HepG2 (cell line): ENCODE data around the gene TMEM253. TPM values are rescaled to one million over a fixed set of nuclear protein-coding genes. Genes with fewer than 3 reads are reported as not detected.

ENCODE experiments used
- ATAC-seq: fragments of 200-7000 bp; cut with Tn5 transposase; 3 replicates; pipeline ENCODE4 v1.9.1; 2020; ENCODE audit warnings: mild to moderate bottlenecking, moderate library complexity
- BruUV-seq: library from RNA; stranded (reverse); fragments of 400-500 nt; replicated peaks from 2 replicates; lab custom pipeline; 2021; lab: Mats Ljungman, UMichigan
- CTCF ChIA-PET: fragments of 300-600 bp; formaldehyde crosslinking; extraction: SDS; loops from one replicate; lab custom pipeline; 2021; ENCODE audit warnings: low total read pairs, inconsistent platforms, low intra/inter-chr PET ratio; lab: Yijun Ruan, JAX
- POLR2A ChIA-PET: fragments of 350-600 bp; sonication (Branson Sonifier 250); formaldehyde crosslinking; loops from one replicate; lab custom pipeline; 2020; ENCODE audit warnings: antibody characterized with exemption, inconsistent platforms; lab: Yijun Ruan, JAX
- DNase-seq: peaks from one replicate; pipeline ENCODE4 v3.0.0-alpha.2; 2015; ENCODE audit warnings: low spot score
- FAIRE-seq: peaks from 3 replicates; lab custom pipeline; 2011; peaks lifted over from hg19 to GRCh38; lab: Jason Lieb, UNC
- H2AFZ ChIP-seq: one replicate; pipeline ENCODE4 v1.6.1; 2011; ENCODE audit warnings: low read length, inconsistent platforms
- H3K27ac ChIP-seq: fragments of 300-600 bp; 3 replicates; pipeline ENCODE4 v1.8.0; 2011; ENCODE audit warnings: mixed run types, mild to moderate bottlenecking, mixed read lengths, low read length, inconsistent platforms; ENCODE audit not compliant: insufficient read depth; ENCODE audit errors: extremely low read length
- H3K27me3 ChIP-seq, 2 experiments: fragments of 200-600 bp in 1 of 2; 2 replicates in 1 of 2; 3 replicates in 1 of 2; pipeline versions ENCODE4 v1.6.0 to v1.8.0; 2011; ENCODE audit warnings: low read length in 2 of 2, mild to moderate bottlenecking in 2 of 2, moderate library complexity in 2 of 2, inconsistent platforms in 1 of 2; ENCODE audit not compliant: insufficient read depth in 2 of 2, control insufficient read depth in 1 of 2
- H3K36me3 ChIP-seq, 2 experiments: fragments of 200-600 bp in 1 of 2; replicated peaks in 1 of 2; 2 replicates in 1 of 2; 3 replicates in 1 of 2; pipeline versions ENCODE4 v1.5.1 to v1.8.0; 2011; ENCODE audit warnings: low read length in 2 of 2, inconsistent platforms in 1 of 2; ENCODE audit not compliant: insufficient read depth in 2 of 2, control insufficient read depth in 1 of 2
- H3K4me1 ChIP-seq: 2 replicates; pipeline ENCODE4 v1.5.1; 2012; ENCODE audit warnings: low read length, inconsistent platforms; ENCODE audit not compliant: insufficient read depth
- H3K4me2 ChIP-seq: 2 replicates; pipeline ENCODE4 v1.6.0; 2011; ENCODE audit warnings: low read depth, low read length, inconsistent platforms
- H3K4me3 ChIP-seq, 3 experiments: fragments of 200-600 bp in 1 of 3; sonication (generic), shearing (Covaris generic) in 1 of 3; replicated peaks in 1 of 3; 2 replicates each; pipeline ENCODE4 v1.5.1; 2011 to 2016; ENCODE audit warnings: low read length in 3 of 3, inconsistent platforms in 2 of 3, low read depth in 2 of 3, mild to moderate bottlenecking in 2 of 3, control low read depth in 1 of 3, mixed read lengths in 1 of 3; ENCODE audit not compliant: insufficient read depth in 1 of 3
- H3K79me2 ChIP-seq: one replicate; pipeline ENCODE4 v1.6.1; 2011; ENCODE audit warnings: low read length, inconsistent platforms; ENCODE audit not compliant: insufficient read depth
- H3K9ac ChIP-seq: 2 replicates; pipeline ENCODE4 v1.6.0; 2011; ENCODE audit warnings: mild to moderate bottlenecking, low read depth, low read length, inconsistent platforms; ENCODE audit not compliant: insufficient read depth
- H3K9me3 ChIP-seq: 2 replicates; pipeline ENCODE4 v1.5.1; 2012; ENCODE audit warnings: mild to moderate bottlenecking, low read length
- H4K20me1 ChIP-seq: 2 replicates; pipeline ENCODE4 v1.6.0; 2011; ENCODE audit warnings: inconsistent platforms, mild to moderate bottlenecking, low read length, moderate library complexity; ENCODE audit not compliant: insufficient read depth
- AGO1 ChIP-seq: fragments of 200-400 bp; formaldehyde crosslinking; IDR thresholded peaks from 2 replicates; pipeline ENCODE4 v1.6.1; 2017; ENCODE audit warnings: mild to moderate bottlenecking, low read depth, low read length, moderate library complexity; ENCODE audit not compliant: poor library complexity, severe bottlenecking
- CAMTA2 ChIP-seq: sonication (generic); formaldehyde crosslinking; IDR thresholded peaks from 2 replicates; pipeline ENCODE4 v1.4.0; 2020; ENCODE audit warnings: mild to moderate bottlenecking, missing genetic modification reagents, borderline replicate concordance
- NONO ChIP-seq, 2 experiments: fragments of 450-650 bp in 1 of 2; sonication (generic) in 1 of 2; formaldehyde crosslinking in 1 of 2; IDR thresholded peaks in 1 of 2; conservative IDR thresholded peaks in 1 of 2; 2 replicates each; pipeline versions ENCODE4 v1.6.1 to v1.8.0; 2017 to 2022; ENCODE audit warnings: mild to moderate bottlenecking in 1 of 2, missing genetic modification reagents in 1 of 2, moderate library complexity in 1 of 2
- RBM22 ChIP-seq: fragments of 200-400 bp; formaldehyde crosslinking; optimal IDR thresholded peaks from 2 replicates; pipeline ENCODE3; 2017; ENCODE audit warnings: mild to moderate bottlenecking, low read length, moderate library complexity
- SMAD9 ChIP-seq: sonication (generic); formaldehyde crosslinking; IDR thresholded peaks from 2 replicates; pipeline ENCODE4 v1.5.1; 2020; ENCODE audit warnings: mild to moderate bottlenecking, missing genetic modification reagents
- SSRP1 ChIP-seq: IDR thresholded peaks from 2 replicates; pipeline ENCODE4 v1.6.1; 2016; ENCODE audit warnings: control low read depth
- ZC3H13 ChIP-seq: sonication (generic); formaldehyde crosslinking; IDR thresholded peaks from 2 replicates; pipeline ENCODE4 v1.8.1; 2023; ENCODE audit warnings: mild to moderate bottlenecking, missing genetic modification reagents, moderate library complexity
- ZFP82 ChIP-seq: sonication (generic); formaldehyde crosslinking; IDR thresholded peaks from 2 replicates; pipeline ENCODE4 v1.5.1; 2020; ENCODE audit warnings: mild to moderate bottlenecking, missing genetic modification reagents, borderline replicate concordance
- ZNF883 ChIP-seq: sonication (generic); formaldehyde crosslinking; IDR thresholded peaks from 2 replicates; pipeline ENCODE4 v1.5.1; 2020; ENCODE audit warnings: mild to moderate bottlenecking, missing genetic modification reagents; ENCODE audit errors: not compliant biosample characterization
- WGBS: methylation state at CpG from one replicate; pipeline ENCODE4 v1.1.6; 2017; ENCODE audit warnings: low lambda C conversion rate; 5-methylcytosine and 5-hydroxymethylcytosine counted together
- in situ Hi-C: cut with HindIII; loops from 2 replicates; pipeline ENCODE4 v1.10.0; 2017; ENCODE audit warnings: low pct_unique_long_range_greater_than_20kb; ENCODE audit not compliant: extremely low pct_ligation_motif_present
- intact Hi-C: fragments of 100-400 bp; cut with micrococcal nuclease; formaldehyde crosslinking; loops from one replicate; pipeline ENCODE4 v1.10.0; 2022; ENCODE audit not compliant: unreplicated experiment
- polyA plus RNA-seq, 8 experiments: library from polyadenylated mRNA; depleted of rRNA in 3 of 8; stranded (reverse) in 7 of 8; unstranded in 1 of 8; fragments of >200 nt; fragmentation: Illumina TruSeq in 4 of 8; extraction: Trizol in 4 of 8; gene quantifications; 2 replicates each; pipeline versions ENCODE4 v1.2.1 to v1.2.3, GENCODE V29; 2011 to 2016; ENCODE audit warnings: low read depth in 4 of 8, missing spikeins in 1 of 8, mixed read lengths in 1 of 8; ENCODE audit not compliant: insufficient read depth in 1 of 8
- total RNA-seq, 5 experiments: library from RNA; depleted of rRNA; stranded (reverse); fragments of >200 nt; fragmentation: Illumina TruSeq; extraction: Trizol; gene quantifications; 2 replicates each; pipeline ENCODE4 v1.2.3, GENCODE V29; 2016; ENCODE audit warnings: low read depth in 1 of 5
- TF ChIP-seq, protein P1 (sequence below): sonication (generic); formaldehyde crosslinking; IDR thresholded peaks from 2 replicates; pipeline ENCODE4 v1.4.0; 2020; ENCODE audit warnings: missing genetic modification reagents

Gene TMEM253
- total and polyA plus RNA-seq, 2 of the 13 experiments (the other 11 are each of a cell fraction or from before 2014, with no cell fraction given): 0.29 to 0.45 TPM

DNA sequence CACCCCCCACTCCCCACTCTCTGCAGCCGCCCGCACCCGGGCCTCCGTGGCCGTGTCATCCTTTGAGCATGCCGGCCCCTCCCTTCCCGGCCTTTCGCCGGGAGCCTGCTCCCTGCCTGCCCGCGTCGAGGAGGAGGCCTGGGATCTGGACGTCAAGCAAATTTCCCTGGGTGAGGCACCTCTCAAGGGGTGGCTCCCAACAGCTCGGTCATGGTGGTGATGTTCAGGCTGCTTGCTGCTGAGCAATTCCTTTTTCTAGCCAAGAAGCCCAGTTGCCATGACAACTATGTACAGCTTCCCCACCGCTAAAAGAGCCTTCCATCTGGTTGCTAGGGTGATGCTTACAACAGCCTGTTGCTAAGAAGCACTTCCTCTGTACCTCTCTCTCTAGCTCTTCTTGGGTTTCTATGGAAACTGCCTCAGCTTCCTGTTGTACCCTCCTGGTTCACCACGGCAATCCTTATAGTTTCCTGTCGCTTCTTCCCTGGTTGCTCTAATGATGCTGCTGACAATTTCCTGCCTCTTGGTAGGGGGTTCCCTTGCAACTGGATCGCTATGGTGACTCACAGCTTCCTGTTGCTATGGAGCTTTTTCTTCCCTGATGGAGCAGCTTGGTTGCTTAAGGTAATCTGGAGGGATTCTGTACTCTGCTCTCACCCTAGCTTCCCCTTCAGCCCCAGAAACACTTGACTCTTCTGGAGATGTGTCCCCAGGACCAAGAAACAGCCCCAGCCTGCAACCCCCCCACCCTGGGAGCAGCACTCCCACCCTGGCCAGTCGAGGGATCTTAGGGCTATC is 13.4 kb upstream of the TMEM253 start (continued):
- peak; percentile 62 for TF ChIP-seq AGO1
- TF ChIP-seq SSRP1: no peak
- no peak for TF ChIP-seq CAMTA2 (CRISPR knock-in tag)
- peak; percentile 46 for TF ChIP-seq ZNF883
- TF ChIP-seq, all 625 proteins: peak for 16

GRCh38 chr14:21088687-21089086 is 12.2 kb upstream of the TMEM253 start:
- CTCF ChIA-PET: interaction anchor here (1.5 to 12.2 kb wide), 4 partner anchors 17 to 75 kb away, joined by 3 to 320 read pairs (median 106); partner anchors contain the start of gene ARHGEF40
- no TSS peak for BruUV-seq

More at GRCh38 chr14:21088687-21089086, 12.2 kb upstream of the TMEM253 start:
- Histone ChIP-seq H3K4me1 (peaks cover 23% of the 10 kb centered on the region), H2AFZ (no peak overlapping the region), H3K27me3 (no peaks in the 10 kb centered on the region), H3K27ac (no peak overlapping the region), H3K36me3 (peaks cover 48 to 73% of the 10 kb centered on the region in 2 experiments), H3K79me2 (no peaks in the 10 kb centered on the region), H3K4me2 (no peak overlapping the region), H3K9ac (no peak overlapping the region), H3K9me3 (no peaks in the 10 kb centered on the region), H4K20me1 (peaks cover 1% of the 10 kb centered on the region; the same call in 1 of the 2 replicates), H3K4me3 (no peak overlapping the region)
- no peak for ATAC-seq
- intact Hi-C loops (no loop called here), in situ Hi-C loops (no loop called here)
- WGBS: 95% methylated on average over 4 of the region's 4 CpGs
- DNase-seq: no peak
- POLR2A ChIA-PET: interaction anchor here (0.9 to 5.8 kb wide), 7 partner anchors 9 to 74 kb away, joined by 3 to 52 read pairs (median 16); partner anchors contain the start of gene ARHGEF40
- TF ChIP-seq RBM22: peak; percentile 71
- no peak for TF ChIP-seq SMAD9
- no peak for TF ChIP-seq ZFP82 (CRISPR knock-in tag)
- TF ChIP-seq, protein P1, sequence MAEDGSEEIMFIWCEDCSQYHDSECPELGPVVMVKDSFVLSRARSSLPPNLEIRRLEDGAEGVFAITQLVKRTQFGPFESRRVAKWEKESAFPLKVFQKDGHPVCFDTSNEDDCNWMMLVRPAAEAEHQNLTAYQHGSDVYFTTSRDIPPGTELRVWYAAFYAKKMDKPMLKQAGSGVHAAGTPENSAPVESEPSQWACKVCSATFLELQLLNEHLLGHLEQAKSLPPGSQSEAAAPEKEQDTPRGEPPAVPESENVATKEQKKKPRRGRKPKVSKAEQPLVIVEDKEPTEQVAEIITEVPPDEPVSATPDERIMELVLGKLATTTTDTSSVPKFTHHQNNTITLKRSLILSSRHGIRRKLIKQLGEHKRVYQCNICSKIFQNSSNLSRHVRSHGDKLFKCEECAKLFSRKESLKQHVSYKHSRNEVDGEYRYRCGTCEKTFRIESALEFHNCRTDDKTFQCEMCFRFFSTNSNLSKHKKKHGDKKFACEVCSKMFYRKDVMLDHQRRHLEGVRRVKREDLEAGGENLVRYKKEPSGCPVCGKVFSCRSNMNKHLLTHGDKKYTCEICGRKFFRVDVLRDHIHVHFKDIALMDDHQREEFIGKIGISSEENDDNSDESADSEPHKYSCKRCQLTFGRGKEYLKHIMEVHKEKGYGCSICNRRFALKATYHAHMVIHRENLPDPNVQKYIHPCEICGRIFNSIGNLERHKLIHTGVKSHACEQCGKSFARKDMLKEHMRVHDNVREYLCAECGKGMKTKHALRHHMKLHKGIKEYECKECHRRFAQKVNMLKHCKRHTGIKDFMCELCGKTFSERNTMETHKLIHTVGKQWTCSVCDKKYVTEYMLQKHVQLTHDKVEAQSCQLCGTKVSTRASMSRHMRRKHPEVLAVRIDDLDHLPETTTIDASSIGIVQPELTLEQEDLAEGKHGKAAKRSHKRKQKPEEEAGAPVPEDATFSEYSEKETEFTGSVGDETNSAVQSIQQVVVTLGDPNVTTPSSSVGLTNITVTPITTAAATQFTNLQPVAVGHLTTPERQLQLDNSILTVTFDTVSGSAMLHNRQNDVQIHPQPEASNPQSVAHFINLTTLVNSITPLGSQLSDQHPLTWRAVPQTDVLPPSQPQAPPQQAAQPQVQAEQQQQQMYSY (CRISPR knock-in tag): no peak
- 0 out of 2 replicates have a peak, but pooled peaks have one; percentile 44 for TF ChIP-seq ZC3H13 (CRISPR knock-in tag)
- no peak for TF ChIP-seq NONO (IDR thresholded peaks at IDR 0.05)
- TF ChIP-seq NONO (CRISPR knock-in tag; conservative IDR thresholded peaks at IDR 0.05): peak; percentile 47; the same call in 1 of the 2 replicates
- FAIRE-seq: no peak
